A549 (cell line): ENCODE results near the gene ITGA1.

Experiments
- CEBPB ChIP-seq, 2 experiments: fragments of >200 bp in 1 of 2; sonication (Bioruptor Twin) in 1 of 2; formaldehyde crosslinking in 1 of 2; IDR thresholded peaks; 2 replicates each; pipeline ENCODE4 v1.6.1; 2012 to 2016
- CHD4 ChIP-seq: fragments of 200-600 bp; sonication (generic); IDR thresholded peaks from 2 replicates; pipeline ENCODE4 v1.6.1; 2016; ENCODE audit warnings: antibody characterized with exemption, mild to moderate bottlenecking, borderline replicate concordance
- TF ChIP-seq, protein P1 (sequence below): fragments of >200 bp; sonication (Bioruptor Twin); formaldehyde crosslinking; IDR thresholded peaks from 3 replicates; pipeline ENCODE4 v1.5.1; 2016
- TF ChIP-seq, protein P2 (sequence below): IDR thresholded peaks from 2 replicates; pipeline ENCODE4 v1.6.1; 2012

DNA sequence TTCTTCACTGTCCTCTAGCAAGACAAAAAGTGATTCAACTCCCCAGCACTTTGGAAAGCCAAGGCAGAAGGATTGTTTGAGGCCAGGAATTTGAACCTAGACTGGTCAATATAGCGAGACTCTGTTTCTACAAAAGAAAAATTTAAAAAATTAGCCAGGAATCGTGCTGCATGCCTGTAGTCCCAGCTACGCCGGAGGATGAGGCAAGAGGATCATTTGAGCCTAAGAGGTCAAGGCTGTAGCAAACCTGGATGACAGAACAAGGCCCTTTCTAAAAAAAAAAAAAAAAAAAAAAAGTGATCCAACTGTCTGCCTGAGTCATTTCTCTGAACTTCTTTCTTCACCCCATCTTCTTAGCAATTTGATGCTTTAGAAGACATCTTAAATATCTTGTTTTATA, 213.8 kb downstream of the ITGA1 start:
- TF ChIP-seq, protein P1, sequence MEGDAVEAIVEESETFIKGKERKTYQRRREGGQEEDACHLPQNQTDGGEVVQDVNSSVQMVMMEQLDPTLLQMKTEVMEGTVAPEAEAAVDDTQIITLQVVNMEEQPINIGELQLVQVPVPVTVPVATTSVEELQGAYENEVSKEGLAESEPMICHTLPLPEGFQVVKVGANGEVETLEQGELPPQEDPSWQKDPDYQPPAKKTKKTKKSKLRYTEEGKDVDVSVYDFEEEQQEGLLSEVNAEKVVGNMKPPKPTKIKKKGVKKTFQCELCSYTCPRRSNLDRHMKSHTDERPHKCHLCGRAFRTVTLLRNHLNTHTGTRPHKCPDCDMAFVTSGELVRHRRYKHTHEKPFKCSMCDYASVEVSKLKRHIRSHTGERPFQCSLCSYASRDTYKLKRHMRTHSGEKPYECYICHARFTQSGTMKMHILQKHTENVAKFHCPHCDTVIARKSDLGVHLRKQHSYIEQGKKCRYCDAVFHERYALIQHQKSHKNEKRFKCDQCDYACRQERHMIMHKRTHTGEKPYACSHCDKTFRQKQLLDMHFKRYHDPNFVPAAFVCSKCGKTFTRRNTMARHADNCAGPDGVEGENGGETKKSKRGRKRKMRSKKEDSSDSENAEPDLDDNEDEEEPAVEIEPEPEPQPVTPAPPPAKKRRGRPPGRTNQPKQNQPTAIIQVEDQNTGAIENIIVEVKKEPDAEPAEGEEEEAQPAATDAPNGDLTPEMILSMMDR: no peak
- TF ChIP-seq, protein P2, sequence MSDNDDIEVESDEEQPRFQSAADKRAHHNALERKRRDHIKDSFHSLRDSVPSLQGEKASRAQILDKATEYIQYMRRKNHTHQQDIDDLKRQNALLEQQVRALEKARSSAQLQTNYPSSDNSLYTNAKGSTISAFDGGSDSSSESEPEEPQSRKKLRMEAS: no peak
- TF ChIP-seq CHD4 (no peak), CEBPB (IDR thresholded peaks at IDR 0.05) (no peak)
